B cell (primary cell): ENCODE results near the gene ANKRA2. TPM values are rescaled to one million over a fixed set of nuclear protein-coding genes. Genes with fewer than 3 reads are reported as not detected.

Experiments used
- ATAC-seq: fragments of 200-7000 bp; cut with Tn5 transposase; one replicate; pipeline ENCODE4 v1.10.0; 2021; ENCODE audit warnings: low read depth, mild to moderate bottlenecking, moderate number of reproducible peaks, moderate library complexity
- CTCF ChIA-PET: fragments of 350-600 bp; sonication (Branson Sonifier 250); formaldehyde crosslinking; loops from one replicate; lab custom pipeline; 2021; ENCODE audit warnings: antibody characterized with exemption, inconsistent platforms; lab: Charles Lee
- POLR2A ChIA-PET: fragments of 350-600 bp; sonication (Branson Sonifier 250); formaldehyde crosslinking; loops from one replicate; lab custom pipeline; 2021; ENCODE audit warnings: antibody characterized with exemption; lab: Charles Lee
- DNase-seq: peaks from one replicate; pipeline ENCODE4 v3.0.0; 2013
- H2AFZ ChIP-seq: 2 replicates; pipeline ENCODE4 v1.6.1; 2012; ENCODE audit warnings: mild to moderate bottlenecking, low read depth, low read length; ENCODE audit not compliant: insufficient read depth, poor library complexity, severe bottlenecking
- H3K27ac ChIP-seq, 2 donors: 1 replicate in 1 of 2; 2 replicates in 1 of 2; pipeline ENCODE4 v1.5.1; 2012 to 2013; ENCODE audit warnings: low read length in 2 of 2, mild to moderate bottlenecking in 2 of 2, moderate library complexity in 1 of 2
- H3K27me3 ChIP-seq, 4 experiments: fragments of 200-600 bp in 1 of 4; sonication (generic) in 1 of 4; replicated peaks in 1 of 4; 1 replicate in 2 of 4; 2 replicates in 2 of 4; pipeline versions ENCODE4 v1.6.1 to v1.7.0; 2013 to 2016; ENCODE audit warnings: low read length in 3 of 4, mild to moderate bottlenecking in 2 of 4, mixed read lengths in 1 of 4, moderate library complexity in 1 of 4; ENCODE audit not compliant: insufficient read depth in 4 of 4, control insufficient read depth in 3 of 4; ENCODE audit errors: control extremely low read depth in 1 of 4
- H3K36me3 ChIP-seq, 2 experiments: replicated peaks in 1 of 2; 1 replicate in 1 of 2; 2 replicates in 1 of 2; pipeline versions ENCODE4 v1.6.1 to v1.7.1; 2013; ENCODE audit warnings: low read length in 1 of 2; ENCODE audit not compliant: insufficient read depth in 2 of 2, control insufficient read depth in 1 of 2; ENCODE audit errors: control extremely low read depth in 1 of 2, extremely low read depth in 1 of 2
- H3K4me1 ChIP-seq, 2 donors: fragments of 200-600 bp in 1 of 2; sonication (generic) in 1 of 2; 1 replicate in 1 of 2; 2 replicates in 1 of 2; pipeline versions ENCODE4 v1.5.1 to v1.6.1; 2013 to 2017; ENCODE audit warnings: low read length in 2 of 2; ENCODE audit not compliant: control insufficient read depth in 2 of 2, insufficient read depth in 2 of 2
- H3K4me2 ChIP-seq: replicated peaks from 2 replicates; pipeline ENCODE3; 2012; ENCODE audit warnings: mild to moderate bottlenecking, low read depth, low read length; ENCODE audit not compliant: poor library complexity, severe bottlenecking
- H3K4me3 ChIP-seq, 5 experiments: fragments of 200-600 bp in 1 of 5; sonication (generic) in 1 of 5; 1 replicate in 3 of 5; 2 replicates in 2 of 5; pipeline versions ENCODE4 v1.5.1 to v1.7.0; 2011 to 2016; ENCODE audit warnings: low read length in 4 of 5, mild to moderate bottlenecking in 4 of 5, low read depth in 2 of 5, control low read depth in 1 of 5, moderate library complexity in 1 of 5; ENCODE audit not compliant: insufficient read depth in 1 of 5; ENCODE audit errors: control extremely low read depth in 1 of 5, extremely low read depth in 1 of 5
- H3K79me2 ChIP-seq: fragments of 200-600 bp; sonication (generic); one replicate; pipeline ENCODE4 v1.6.0; 2016; ENCODE audit warnings: low read length; ENCODE audit not compliant: control insufficient read depth, insufficient read depth
- H3K9ac ChIP-seq: fragments of 200-600 bp; sonication (generic); 2 replicates; pipeline ENCODE4 v1.6.1; 2017; ENCODE audit warnings: mild to moderate bottlenecking, low read length, moderate library complexity
- H3K9me3 ChIP-seq, 3 donors: one replicate each; pipeline versions ENCODE4 v1.6.1 to v1.7.1; 2013; ENCODE audit warnings: low read length in 2 of 3; ENCODE audit not compliant: control insufficient read depth in 2 of 3, insufficient read depth in 1 of 3; ENCODE audit errors: control extremely low read depth in 1 of 3
- H4K20me1 ChIP-seq: 2 replicates; pipeline ENCODE4 v1.6.0; 2012; ENCODE audit warnings: mild to moderate bottlenecking, low read length; ENCODE audit not compliant: insufficient read depth, control insufficient read depth, poor library complexity, severe bottlenecking
- H3K27ac Mint-ChIP-seq: one replicate; pipeline ENCODE4 v1.8.0; 2021; ENCODE audit warnings: mixed read lengths
- H3K27me3 Mint-ChIP-seq: one replicate; pipeline ENCODE4 v1.8.0; 2021; ENCODE audit warnings: mixed read lengths
- H3K4me1 Mint-ChIP-seq: one replicate; pipeline ENCODE4 v1.8.0; 2021; ENCODE audit warnings: mixed read lengths
- H3K4me3 Mint-ChIP-seq: one replicate; pipeline ENCODE4 v1.8.0; 2021; ENCODE audit warnings: mixed read lengths
- H3K9me3 Mint-ChIP-seq: one replicate; pipeline ENCODE4 v1.8.0; 2022; ENCODE audit warnings: mixed read lengths; ENCODE audit not compliant: insufficient read depth
- EZH2 ChIP-seq: IDR thresholded peaks from 2 replicates; pipeline ENCODE4 v1.6.1; 2012; ENCODE audit warnings: borderline replicate concordance, low read depth, mild to moderate bottlenecking, moderate library complexity, low read length; ENCODE audit not compliant: insufficient read depth, poor library complexity, severe bottlenecking
- WGBS: methylation state at CpG from one replicate; pipeline ENCODE4 v1.1.5; 2013; ENCODE audit warnings: missing lambda C conversion rate; ENCODE audit not compliant: insufficient coverage; 5-methylcytosine and 5-hydroxymethylcytosine counted together
- intact Hi-C: fragments of 100-400 bp; cut with micrococcal nuclease; formaldehyde crosslinking; loops from one replicate; pipeline ENCODE4 v1.10.0; 2022
- polyA plus RNA-seq: library from polyadenylated mRNA; depleted of rRNA; stranded (reverse); fragments of >200 nt; gene quantifications from 2 replicates; pipeline ENCODE4 v1.2.3, GENCODE V29; 2012
- total RNA-seq, 2 donors: library from RNA; stranded (reverse); fragments of 120-200 nt in 1 of 2; gene quantifications; 1 replicate in 1 of 2; 2 replicates in 1 of 2; pipeline versions ENCODE4 v1.2.3 to v1.2.4, GENCODE V29; 2013 to 2022
- TF ChIP-seq, protein P1 (sequence below): fragments of 200-600 bp; IDR thresholded peaks from one replicate; pipeline ENCODE4 v1.8.0; 2022; ENCODE audit warnings: antibody characterized with exemption, mild to moderate bottlenecking

The ANKRA2 gene
- total and polyA plus RNA-seq, 2 donors (not counting 1 experiment from before 2014, with no cell fraction given), result 24.1 to 47.9 TPM

DNA sequence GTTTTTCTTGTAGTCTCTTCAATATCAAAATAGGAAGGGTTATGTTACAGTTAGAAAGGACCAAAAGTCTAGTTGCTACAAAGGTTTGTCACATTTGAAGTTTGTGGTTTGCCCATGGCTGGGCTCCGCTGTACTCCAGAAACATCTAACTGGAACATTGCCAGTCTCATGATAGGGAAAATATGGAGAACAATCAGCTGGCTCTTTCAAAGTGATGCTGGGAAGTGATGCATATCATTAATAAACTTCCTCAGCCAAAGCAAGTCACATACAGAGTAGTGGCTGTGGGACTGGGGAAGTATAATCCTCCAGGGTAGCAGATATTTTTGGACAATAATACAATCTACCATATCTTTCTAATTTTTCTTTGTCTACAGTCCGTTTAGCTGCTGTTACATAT is 58.4 kb downstream of the ANKRA2 start:
- Mint-ChIP-seq H3K4me1 (peaks cover 4% of the 10 kb centered on the region), H3K9me3 (no peaks in the 10 kb centered on the region), H3K27ac (peak overlapping the region; percentile 27), H3K4me3 (no peak overlapping the region), H3K27me3 (no peaks in the 10 kb centered on the region)
- H4K20me1 ChIP-seq, result no peaks in the 10 kb centered on the region
- no CpG with 5 or more reads among the region's 2 CpGs for WGBS
- H3K36me3 ChIP-seq, result peaks cover 5 to 40% of the 10 kb centered on the region in 2 experiments
- intact Hi-C loops, result no loop called here
- no peak overlapping the region for H3K27ac ChIP-seq
- TF ChIP-seq, protein P1, sequence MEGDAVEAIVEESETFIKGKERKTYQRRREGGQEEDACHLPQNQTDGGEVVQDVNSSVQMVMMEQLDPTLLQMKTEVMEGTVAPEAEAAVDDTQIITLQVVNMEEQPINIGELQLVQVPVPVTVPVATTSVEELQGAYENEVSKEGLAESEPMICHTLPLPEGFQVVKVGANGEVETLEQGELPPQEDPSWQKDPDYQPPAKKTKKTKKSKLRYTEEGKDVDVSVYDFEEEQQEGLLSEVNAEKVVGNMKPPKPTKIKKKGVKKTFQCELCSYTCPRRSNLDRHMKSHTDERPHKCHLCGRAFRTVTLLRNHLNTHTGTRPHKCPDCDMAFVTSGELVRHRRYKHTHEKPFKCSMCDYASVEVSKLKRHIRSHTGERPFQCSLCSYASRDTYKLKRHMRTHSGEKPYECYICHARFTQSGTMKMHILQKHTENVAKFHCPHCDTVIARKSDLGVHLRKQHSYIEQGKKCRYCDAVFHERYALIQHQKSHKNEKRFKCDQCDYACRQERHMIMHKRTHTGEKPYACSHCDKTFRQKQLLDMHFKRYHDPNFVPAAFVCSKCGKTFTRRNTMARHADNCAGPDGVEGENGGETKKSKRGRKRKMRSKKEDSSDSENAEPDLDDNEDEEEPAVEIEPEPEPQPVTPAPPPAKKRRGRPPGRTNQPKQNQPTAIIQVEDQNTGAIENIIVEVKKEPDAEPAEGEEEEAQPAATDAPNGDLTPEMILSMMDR, result no peak
- TF ChIP-seq EZH2, result no peak
- H3K9me3 ChIP-seq, result no peaks in the 10 kb centered on the region
- H3K79me2 ChIP-seq, result no peaks in the 10 kb centered on the region
- H3K9ac ChIP-seq, result no peak overlapping the region
- H2AFZ ChIP-seq, result no peak overlapping the region
- POLR2A ChIA-PET, result no interaction called here
- ATAC-seq (no peak), DNase-seq (no peak)
- no peak overlapping the region for H3K4me3 ChIP-seq
- H3K4me2 ChIP-seq, result no peak overlapping the region
- H3K27me3 ChIP-seq, result no peaks in the 10 kb centered on the region
- H3K4me1 ChIP-seq, result no peaks in the 10 kb centered on the region
- CTCF ChIA-PET, result interaction anchor here (0.9 to 7.1 kb wide), 4 partner anchors 8 to 31 kb away, joined by 3 to 39 read pairs (median 3); partner anchors contain the start of gene BTF3

DNA sequence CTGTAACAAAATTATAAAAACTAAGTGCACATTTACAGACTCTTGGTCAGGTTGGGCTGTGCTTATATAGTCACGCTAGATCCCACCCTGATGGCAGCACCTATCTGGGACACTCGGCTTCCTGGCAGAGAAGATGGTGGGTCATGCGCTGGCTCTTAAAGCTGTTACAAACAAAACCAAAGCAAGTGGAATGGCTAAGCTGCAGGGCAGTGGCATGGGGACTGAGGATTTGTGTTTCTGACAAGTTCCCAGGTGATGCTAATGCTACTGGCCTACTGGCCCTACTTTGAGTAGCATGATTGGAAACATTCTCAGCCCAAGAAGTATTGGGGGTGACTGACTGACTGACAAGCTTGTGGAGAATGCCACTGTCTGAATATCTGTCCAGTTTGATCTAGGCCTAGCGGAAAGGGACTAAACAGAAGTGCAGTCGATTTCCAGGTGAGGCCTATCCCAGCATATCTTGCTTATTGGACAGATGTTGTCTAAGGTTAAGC is 58.9 kb downstream of the ANKRA2 start:
- Mint-ChIP-seq H3K9me3 (no peaks in the 10 kb centered on the region), H3K4me1 (peaks cover 5% of the 10 kb centered on the region), H3K27ac (no peak overlapping the region), H3K27me3 (no peaks in the 10 kb centered on the region), H3K4me3 (no peak overlapping the region)
- H3K27ac ChIP-seq, result no peak overlapping the region
- no peak overlapping the region for H3K9ac ChIP-seq
- ATAC-seq, result no peak
- no peak for TF ChIP-seq EZH2
- TF ChIP-seq, protein P1, result no peak
- H3K4me1 ChIP-seq, result no peaks in the 10 kb centered on the region
- H3K4me2 ChIP-seq, result no peak overlapping the region
- DNase-seq, result no peak
- no peaks in the 10 kb centered on the region for H3K27me3 ChIP-seq
- H3K79me2 ChIP-seq, result peaks cover 2% of the 10 kb centered on the region
- no peak overlapping the region for H2AFZ ChIP-seq
- peaks cover under 1% of the 10 kb centered on the region for H4K20me1 ChIP-seq
- H3K9me3 ChIP-seq, result no peaks in the 10 kb centered on the region
- POLR2A ChIA-PET, result no interaction called here
- CTCF ChIA-PET, result interaction anchor here (1.1 to 7.1 kb wide), 3 partner anchors 8 to 31 kb away, joined by 3 to 39 read pairs (median 3); partner anchors contain the start of gene BTF3
- WGBS, result 95% methylated on average over 4 of the region's 5 CpGs
- no peak overlapping the region for H3K4me3 ChIP-seq
- H3K36me3 ChIP-seq, result peaks cover 5 to 41% of the 10 kb centered on the region in 2 experiments
- intact Hi-C loops, result no loop called here
